Measurements from ENCODE around the gene TRIM8. TPM values are rescaled to one million over a fixed set of nuclear protein-coding genes. Genes with fewer than 3 reads are reported as not detected.
"Not testable (repeated sequence)": the region's sequence is repeated elsewhere in the genome, so short reads cannot be mapped to it uniquely, and the experiment has no call there.

The TRIM8 gene
- total RNA-seq, 1 donor from 2014 or later, result 30.2 TPM

- DNase-seq (ENCODE audit: low spot score in 2 of 2) (no peak), FAIRE-seq (no peak)
Measured at GRCh38 chr10:102665904-102666509, 21.7 kb downstream of the TRIM8 start.

DNA sequence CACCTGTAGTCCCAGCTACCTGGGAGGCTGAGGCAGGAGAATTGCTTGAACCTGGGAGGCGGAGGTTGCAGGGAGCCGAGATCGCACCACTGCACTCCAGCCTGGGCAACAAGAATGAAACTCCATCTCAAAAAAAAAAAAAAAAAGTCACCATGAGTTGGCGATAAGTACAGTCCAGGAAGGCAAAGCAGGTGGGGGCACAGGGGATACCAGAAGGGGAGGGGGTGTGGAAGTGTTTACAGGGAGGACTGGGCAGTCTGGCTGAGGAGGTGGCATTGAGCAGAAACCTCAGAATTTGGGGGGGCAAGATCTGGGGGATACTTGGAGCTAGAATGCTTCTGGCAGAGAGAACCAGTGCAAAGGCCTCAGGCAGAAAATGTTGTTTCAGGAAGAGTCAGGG lies 23.1 kb downstream of the TRIM8 start:
- FAIRE-seq, result not testable (repeated sequence)

GRCh38 chr10:102668326-102669107 lies 24.2 kb downstream of the TRIM8 start:
- DNase-seq (ENCODE audit: low spot score in 2 of 2) (no peak), FAIRE-seq (no peak)

More for the DNA sequence above, 23.1 kb downstream of the TRIM8 start:
- not testable (repeated sequence) for DNase-seq (ENCODE audit: low spot score in 2 of 2)

GRCh38 chr10:102669206-102670064 lies 25.2 kb downstream of the TRIM8 start:
- DNase-seq (ENCODE audit: low spot score in 2 of 2), result no peak
- FAIRE-seq, result no peak

DNA sequence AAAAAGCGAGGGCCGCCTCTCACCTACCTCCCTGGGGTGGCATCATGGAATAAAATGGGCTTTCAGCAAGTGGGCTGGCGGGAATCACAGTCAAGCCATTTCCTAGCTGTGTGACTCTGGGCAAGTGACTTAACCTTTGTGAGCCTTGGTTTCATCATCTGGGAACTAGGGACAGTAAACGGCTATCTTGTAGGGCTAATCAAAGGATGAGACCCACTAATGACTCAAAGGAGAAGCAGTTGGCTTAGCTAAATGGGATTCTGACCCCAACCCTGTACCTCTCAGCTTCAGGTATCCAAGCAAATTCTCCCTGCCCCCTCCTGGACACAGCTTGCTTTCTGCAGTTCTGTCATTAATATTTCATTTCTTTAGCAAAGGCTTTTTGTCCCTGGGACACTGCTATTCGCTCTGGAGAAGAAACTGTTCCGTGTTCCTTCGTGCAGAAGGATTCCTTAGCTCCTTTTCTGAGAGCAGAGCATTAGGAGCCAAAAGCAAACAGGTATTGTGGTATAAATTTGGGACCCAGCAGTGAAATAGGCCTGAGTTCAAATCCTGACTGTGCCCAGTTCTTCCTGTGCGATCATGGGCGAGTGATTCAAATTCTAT lies 25.9 kb downstream of the TRIM8 start:
- no peak for DNase-seq (ENCODE audit: low spot score in 2 of 2)
- FAIRE-seq, result no peak

- DNase-seq (ENCODE audit: low spot score in 2 of 2) (no peak), FAIRE-seq (no peak)
Measured at GRCh38 chr10:102670871-102671434, 26.7 kb downstream of the TRIM8 start.

GRCh38 chr10:102673236-102673818 lies 29.0 kb downstream of the TRIM8 start:
- DNase-seq (ENCODE audit: low spot score in 2 of 2) (peak in 1 of 2 donors; percentile 3), FAIRE-seq (no peak)

GRCh38 chr10:102673819-102674511 lies 29.7 kb downstream of the TRIM8 start:
- DNase-seq (ENCODE audit: low spot score in 2 of 2), result peak in 1 of 2 donors; percentile 76
- no peak for FAIRE-seq

DNA sequence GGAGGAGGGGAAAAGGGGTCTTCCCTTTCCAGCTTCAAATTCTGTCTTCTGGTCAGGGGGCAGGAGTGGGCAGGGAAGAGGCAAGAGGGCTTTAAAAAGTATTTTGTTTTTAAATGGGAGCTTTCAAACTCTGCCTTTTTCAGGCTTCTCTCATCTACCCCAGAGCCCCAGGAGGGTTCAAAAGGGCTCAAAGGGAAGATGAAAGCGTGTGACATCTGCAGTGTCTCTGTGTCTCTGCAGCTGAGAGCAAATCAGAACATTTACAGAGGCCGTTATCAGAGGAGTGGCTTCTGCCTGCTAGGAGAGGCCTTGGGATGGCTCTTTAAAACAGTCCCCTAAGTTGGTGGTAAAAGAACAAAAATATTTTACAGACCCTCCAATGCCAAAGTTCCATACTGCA lies 30.3 kb downstream of the TRIM8 start:
- DNase-seq (ENCODE audit: low spot score in 2 of 2), result no peak

DNA sequence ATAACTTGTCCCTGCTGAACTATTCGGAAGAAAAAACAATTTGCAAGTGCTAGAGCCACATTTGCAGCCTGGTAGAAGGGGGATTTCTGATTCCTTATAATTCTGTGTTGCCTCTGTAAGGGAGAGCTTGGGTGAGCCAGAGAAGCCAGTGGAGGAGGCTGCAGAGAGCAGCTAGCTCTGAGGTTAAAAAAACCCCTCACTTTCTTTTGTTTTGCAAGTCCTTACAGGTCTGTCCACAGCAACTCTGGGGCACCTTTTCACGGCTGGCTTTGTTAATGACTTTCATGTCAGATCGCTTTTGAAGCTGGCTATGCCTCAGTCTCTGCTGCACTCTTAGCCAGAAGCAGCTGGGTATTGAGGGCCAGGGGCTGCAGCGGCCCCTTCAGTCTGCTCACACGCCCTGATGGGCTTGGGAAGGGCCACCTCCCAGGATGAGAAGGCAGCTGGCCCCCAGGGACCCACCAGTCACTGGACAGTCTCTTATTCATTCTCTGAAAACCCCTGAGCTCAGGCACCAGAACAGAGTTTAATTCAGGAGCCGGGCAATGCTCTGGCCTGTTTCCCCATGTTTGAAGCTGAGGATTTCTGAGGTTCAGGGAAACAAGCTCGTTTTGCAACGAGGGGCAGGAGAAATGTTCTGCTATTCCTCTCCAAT lies 30.9 kb downstream of the TRIM8 start:
- FAIRE-seq (no peak), DNase-seq (ENCODE audit: low spot score in 2 of 2) (no peak)

More for the DNA sequence above, 30.3 kb downstream of the TRIM8 start:
- no peak for FAIRE-seq

DNA sequence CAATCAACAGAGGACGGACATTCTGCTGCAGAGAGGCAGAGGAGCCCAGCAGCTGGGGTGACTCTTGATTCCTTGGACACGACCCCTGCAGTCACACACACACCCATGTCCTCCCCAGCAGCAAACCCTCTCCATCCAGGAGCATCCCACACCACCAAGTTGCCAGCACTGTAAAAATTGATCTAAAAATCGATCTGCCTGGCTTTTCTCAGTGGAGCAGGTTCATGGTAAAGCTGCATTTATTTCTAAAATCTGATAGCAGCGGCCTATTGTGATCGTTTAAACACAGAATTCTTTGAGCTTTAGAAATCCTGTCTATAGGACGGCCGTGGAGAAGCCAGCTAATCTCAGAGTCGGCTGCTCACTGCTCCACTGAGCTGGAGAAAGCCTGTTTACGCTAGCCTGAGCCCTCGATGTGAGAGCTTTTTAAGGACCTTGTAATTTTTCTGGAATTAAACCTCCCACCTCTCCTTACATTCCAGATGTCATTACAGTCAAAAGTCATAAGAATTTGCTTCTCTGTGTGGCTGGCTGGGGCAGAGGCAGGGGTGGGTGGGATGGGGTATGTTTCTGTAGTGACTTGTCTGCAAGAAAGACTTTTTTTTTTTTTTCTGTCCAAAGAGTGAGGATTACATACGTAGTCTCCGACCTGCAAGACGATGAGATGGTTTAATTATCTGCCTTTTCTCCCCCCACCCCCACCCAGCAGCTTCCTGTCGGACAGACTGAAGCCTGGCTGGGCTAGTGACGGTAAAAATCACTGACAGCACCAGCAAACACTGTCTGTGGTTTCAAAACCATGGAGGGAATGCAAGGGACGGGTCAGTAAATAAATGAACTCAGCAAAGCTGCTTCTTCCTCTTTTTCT lies 31.6 kb downstream of the TRIM8 start:
- no peak for FAIRE-seq
- DNase-seq (ENCODE audit: low spot score in 2 of 2), result no peak

DNA sequence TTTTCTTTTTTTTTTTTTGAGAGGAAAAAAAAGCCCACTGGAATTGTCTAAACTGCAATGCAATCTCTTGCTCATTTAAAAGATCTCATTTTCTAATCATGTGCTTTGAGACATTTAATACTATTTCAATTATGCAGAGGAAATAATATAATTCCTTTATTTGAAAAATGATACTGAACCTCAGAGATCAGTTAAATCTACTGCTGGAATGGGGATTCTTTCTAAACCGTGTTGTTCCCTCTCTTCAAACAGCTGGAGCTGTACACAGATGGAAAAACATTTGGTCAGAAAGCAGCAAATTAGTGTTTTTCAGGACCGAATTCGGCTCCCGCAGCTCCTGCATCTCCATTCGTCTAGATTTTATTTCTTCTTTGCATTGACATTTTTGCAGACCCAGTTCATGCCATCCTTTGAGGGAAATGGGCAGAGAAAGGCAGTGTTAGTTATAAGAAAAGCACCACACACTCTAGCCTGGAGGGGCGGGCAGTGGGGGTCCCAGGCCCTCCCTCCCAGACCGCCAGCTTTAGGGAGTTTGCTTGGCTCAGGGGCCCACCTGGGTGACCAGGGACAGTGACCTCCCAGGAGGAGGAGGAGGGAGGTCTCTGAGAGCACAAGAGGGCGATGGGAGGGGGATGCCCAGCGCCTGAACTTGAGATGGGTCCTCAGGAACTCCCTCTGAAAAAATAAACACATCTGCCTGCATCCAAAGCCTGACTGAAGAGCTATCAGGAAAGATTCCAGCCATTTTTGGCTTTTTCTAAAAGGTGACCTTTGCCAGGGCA lies 32.4 kb downstream of the TRIM8 start:
- DNase-seq (ENCODE audit: low spot score in 2 of 2), result no peak
- FAIRE-seq, result no peak

DNA sequence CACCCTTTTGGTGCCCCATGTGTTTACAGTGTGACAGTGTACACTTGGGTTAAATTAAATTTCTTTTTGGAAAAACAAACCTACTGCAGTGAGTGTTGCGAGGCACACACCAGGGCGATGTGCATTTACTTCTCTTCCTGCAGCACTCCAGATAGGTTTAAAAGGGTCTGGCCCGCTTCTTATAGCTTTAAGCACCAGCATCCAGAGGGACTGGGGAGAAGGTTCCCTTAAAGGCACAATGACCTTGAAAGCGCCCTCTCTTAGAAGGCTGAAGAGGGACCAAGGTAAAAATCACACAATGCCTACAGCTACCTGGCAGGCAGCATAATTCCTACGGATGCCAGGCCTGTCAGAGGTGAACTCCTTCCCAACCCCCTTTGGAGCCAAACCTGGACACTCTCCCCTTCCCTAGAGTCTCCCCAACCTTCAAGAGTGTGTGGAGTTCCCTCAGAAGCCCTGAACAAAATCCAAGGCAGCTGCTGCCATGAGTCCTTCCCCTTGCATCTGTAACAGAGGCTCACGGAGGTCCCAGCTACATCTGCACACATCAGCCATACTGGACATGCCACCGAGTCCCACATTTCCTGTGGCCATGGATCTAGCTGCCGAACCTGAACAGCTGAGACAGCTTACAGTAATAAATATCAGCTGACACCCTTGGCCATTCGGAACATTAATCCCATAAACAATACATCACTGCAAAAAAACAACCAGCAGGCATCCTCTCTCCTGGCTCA lies 33.2 kb downstream of the TRIM8 start:
- FAIRE-seq (no peak), DNase-seq (ENCODE audit: low spot score in 2 of 2) (no peak)

DNA sequence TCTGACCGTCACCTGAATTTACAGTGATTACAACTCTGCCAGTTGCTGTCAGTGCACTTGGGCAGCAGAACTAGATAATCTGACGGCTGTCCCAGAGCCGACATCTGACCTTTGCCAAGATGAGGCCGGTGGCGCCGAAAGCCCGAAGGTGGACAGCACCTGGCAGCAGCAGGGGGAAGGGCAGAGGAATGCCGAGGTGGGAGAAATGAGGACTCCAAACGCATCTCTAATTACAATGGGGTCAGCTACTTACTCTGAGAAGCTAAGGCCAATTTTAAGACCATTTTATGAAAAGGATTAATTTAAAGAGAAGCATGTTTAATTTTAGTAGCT lies 33.8 kb downstream of the TRIM8 start:
- DNase-seq (ENCODE audit: low spot score in 2 of 2) (no peak), FAIRE-seq (no peak)

DNA sequence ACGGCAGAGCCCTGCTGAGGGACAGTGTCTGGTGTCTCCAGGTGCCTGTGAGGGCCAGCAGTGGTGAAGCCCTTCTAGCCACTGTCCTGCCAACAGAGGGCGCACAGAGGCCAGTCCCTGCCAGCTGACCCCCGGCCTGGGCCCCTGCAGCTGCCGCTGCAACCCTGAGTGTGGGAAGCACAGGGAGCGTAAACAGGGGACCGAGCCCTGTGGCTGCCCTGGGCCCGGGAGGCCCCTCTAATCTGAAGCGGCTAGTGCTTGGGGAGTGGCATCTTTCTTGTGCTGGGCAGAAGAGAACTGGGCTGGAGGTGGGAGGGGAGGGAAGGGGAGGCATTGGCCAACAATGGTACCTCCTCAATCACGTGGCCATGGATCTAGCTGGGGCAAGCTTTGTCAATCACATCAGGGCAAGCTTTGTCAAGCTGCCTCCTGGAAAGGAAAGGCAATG lies 34.6 kb downstream of the TRIM8 start:
- FAIRE-seq (no peak), DNase-seq (ENCODE audit: low spot score in 2 of 2) (no peak)

DNA sequence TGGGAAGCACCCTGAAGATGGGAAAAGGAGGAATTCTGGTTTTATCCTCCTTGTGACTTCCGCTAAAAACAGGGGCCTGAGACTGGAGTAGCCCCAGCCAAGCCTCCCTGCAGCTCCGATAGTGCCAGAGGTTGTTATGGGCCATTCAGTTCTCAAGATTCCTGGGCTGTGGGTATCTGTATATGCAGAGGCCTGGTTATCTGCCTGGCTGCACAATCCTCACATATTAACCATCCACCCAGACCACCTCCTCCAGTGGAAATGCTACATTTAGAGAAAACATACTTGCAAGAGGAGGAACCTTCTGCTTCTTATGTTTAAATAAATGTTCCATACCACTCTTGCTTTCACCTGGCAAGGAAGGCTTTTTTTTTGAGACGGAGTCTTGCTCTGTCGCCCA lies 35.3 kb downstream of the TRIM8 start:
- DNase-seq (ENCODE audit: low spot score in 2 of 2) (no peak), FAIRE-seq (no peak)

- DNase-seq (ENCODE audit: low spot score in 2 of 2), result no peak
- FAIRE-seq, result no peak
Measured at GRCh38 chr10:102681696-102682095, 37.4 kb downstream of the TRIM8 start.

Data from frontal cortex (tissue), 4 donors.